ENCODE measurements around the gene KSR1. TPM values are rescaled to one million over a fixed set of nuclear protein-coding genes. Genes with fewer than 3 reads are reported as not detected.
"Not testable (repeated sequence)": the region's sequence is repeated elsewhere in the genome, so short reads cannot be mapped to it uniquely, and the experiment has no call there.

KSR1 gene
- total and polyA plus RNA-seq, 2 experiments from 2014 or later: 7.8 to 53.2 TPM

- Histone ChIP-seq H3K36me3 (ENCODE audit: insufficient read depth) (no peaks in the 10 kb centered on the region), H3K27me3 (ENCODE audit: insufficient read depth) (no peaks in the 10 kb centered on the region), H4K20me1 (replicated peaks; ENCODE audit: insufficient read depth) (no peaks in the 10 kb centered on the region), H3K4me2 (no peak overlapping the region), H3K27ac (ENCODE audit: low read depth) (no peak overlapping the region), H3K79me2 (replicated peaks; ENCODE audit: insufficient read depth) (no peaks in the 10 kb centered on the region), H3F3A (replicated peaks; ENCODE audit: low read depth) (no peaks in the 10 kb centered on the region), H3K4me3 (no peak overlapping the region), H3K4me1 (ENCODE audit: insufficient read depth) (no peaks in the 10 kb centered on the region; the same call in 1 of the 2 replicates), H3K9me2 (ENCODE audit: insufficient read depth) (peaks cover 6% of the 10 kb centered on the region; the same call in 1 of the 2 replicates), H2AFZ (no peak overlapping the region)
- H3K4me1 Mint-ChIP-seq: peaks cover 4% of the 10 kb centered on the region
- H3K36me3 Mint-ChIP-seq (ENCODE audit: low read depth): no peaks in the 10 kb centered on the region
- H3K9me3 Mint-ChIP-seq: no peaks in the 10 kb centered on the region; the same call in 2 of the 3 replicates
- H3K27ac Mint-ChIP-seq: no peak overlapping the region
- ATAC-seq: no peak
- TF ChIP-seq REST (IDR thresholded peaks at IDR 0.05; ENCODE audit: unreplicated experiment): no peak
- no peak for TF ChIP-seq ZNF114 (CRISPR knock-in tag; IDR thresholded peaks at IDR 0.05)
- TF ChIP-seq STAT1 (IDR thresholded peaks at IDR 0.05; ENCODE audit: unreplicated experiment): no peak
- no peak for TF ChIP-seq JUNB (IDR thresholded peaks at IDR 0.05; ENCODE audit: unreplicated experiment)
- TF ChIP-seq ETS1 (IDR thresholded peaks at IDR 0.05): no peak
- no peak for TF ChIP-seq EZH2phosphoT487 (IDR thresholded peaks at IDR 0.05; ENCODE audit: unreplicated experiment)
- TF ChIP-seq EZH2 (IDR thresholded peaks at IDR 0.05; ENCODE audit: low read depth, unreplicated experiment): no peak
- H3K4me3 Mint-ChIP-seq: no peak overlapping the region
- no peak for DNase-seq (ENCODE audit: low spot score)
- H3K27me3 Mint-ChIP-seq (ENCODE audit: insufficient read depth, low read depth, poor library complexity): peaks cover 2% of the 10 kb centered on the region
These were observed 47.4 kb upstream of the KSR1 start for GRCh38 chr17:27408891-27409290.

- H3K4me1 ChIP-seq (ENCODE audit: insufficient read depth); H3K36me3 ChIP-seq (ENCODE audit: insufficient read depth); H3K9me2 ChIP-seq (ENCODE audit: insufficient read depth); H3K79me2 ChIP-seq (replicated peaks; ENCODE audit: insufficient read depth); H2AFZ ChIP-seq; H3K4me1 Mint-ChIP-seq; H3K4me3 Mint-ChIP-seq; H3K9me3 Mint-ChIP-seq; H3K27me3 ChIP-seq (ENCODE audit: insufficient read depth); H3K4me3 ChIP-seq; H4K20me1 ChIP-seq (replicated peaks; ENCODE audit: insufficient read depth); H3K36me3 Mint-ChIP-seq (ENCODE audit: low read depth); ATAC-seq; DNase-seq (ENCODE audit: low spot score); H3F3A ChIP-seq (replicated peaks; ENCODE audit: low read depth); H3K4me2 ChIP-seq; H3K27ac ChIP-seq (ENCODE audit: low read depth); H3K27me3 Mint-ChIP-seq (ENCODE audit: insufficient read depth, low read depth, poor library complexity); H3K27ac Mint-ChIP-seq: not testable (repeated sequence)
These were observed 44.1 kb upstream of the KSR1 start for GRCh38 chr17:27412158-27412557.
